Mammary epithelial cell (primary cell): Measurements from ENCODE around the gene RANGAP1.

ENCODE experiments used
- EZH2 ChIP-seq: IDR thresholded peaks from 2 replicates; pipeline ENCODE4 v1.6.1; 2012; ENCODE audit warnings: low read length, inconsistent platforms, borderline replicate concordance
- TF ChIP-seq, protein P1 (sequence below), 2 donors: IDR thresholded peaks in 1 of 2; conservative IDR thresholded peaks in 1 of 2; 2 replicates each; pipeline ENCODE4 v1.5.1; 2011 to 2012; ENCODE audit warnings: inconsistent platforms in 2 of 2, low read length in 2 of 2, mild to moderate bottlenecking in 2 of 2, control low read depth in 1 of 2, low read depth in 1 of 2; ENCODE audit not compliant: insufficient read depth in 1 of 2; ENCODE audit errors: extremely low read depth in 1 of 2

DNA sequence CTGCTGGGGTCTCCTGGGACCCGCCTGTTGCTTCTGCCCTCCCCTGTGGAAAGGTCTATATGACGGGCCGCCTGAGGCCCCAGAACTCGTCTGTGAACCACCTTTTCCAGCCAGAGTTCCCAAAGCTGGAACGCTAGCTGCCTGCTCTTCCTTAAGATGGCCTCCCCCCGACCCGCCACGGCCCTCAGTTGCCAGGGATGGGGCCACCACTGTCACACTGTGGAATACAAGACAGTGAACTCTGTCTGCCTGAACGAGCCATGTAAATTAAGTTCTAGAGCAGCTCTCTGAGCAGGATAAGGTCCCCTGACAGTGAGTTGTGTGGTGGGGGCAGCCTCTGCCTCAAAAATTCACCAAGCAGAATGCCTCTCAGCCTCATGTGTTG, 55.6 kb downstream of the RANGAP1 start:
- TF ChIP-seq, protein P1, sequence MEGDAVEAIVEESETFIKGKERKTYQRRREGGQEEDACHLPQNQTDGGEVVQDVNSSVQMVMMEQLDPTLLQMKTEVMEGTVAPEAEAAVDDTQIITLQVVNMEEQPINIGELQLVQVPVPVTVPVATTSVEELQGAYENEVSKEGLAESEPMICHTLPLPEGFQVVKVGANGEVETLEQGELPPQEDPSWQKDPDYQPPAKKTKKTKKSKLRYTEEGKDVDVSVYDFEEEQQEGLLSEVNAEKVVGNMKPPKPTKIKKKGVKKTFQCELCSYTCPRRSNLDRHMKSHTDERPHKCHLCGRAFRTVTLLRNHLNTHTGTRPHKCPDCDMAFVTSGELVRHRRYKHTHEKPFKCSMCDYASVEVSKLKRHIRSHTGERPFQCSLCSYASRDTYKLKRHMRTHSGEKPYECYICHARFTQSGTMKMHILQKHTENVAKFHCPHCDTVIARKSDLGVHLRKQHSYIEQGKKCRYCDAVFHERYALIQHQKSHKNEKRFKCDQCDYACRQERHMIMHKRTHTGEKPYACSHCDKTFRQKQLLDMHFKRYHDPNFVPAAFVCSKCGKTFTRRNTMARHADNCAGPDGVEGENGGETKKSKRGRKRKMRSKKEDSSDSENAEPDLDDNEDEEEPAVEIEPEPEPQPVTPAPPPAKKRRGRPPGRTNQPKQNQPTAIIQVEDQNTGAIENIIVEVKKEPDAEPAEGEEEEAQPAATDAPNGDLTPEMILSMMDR (conservative IDR thresholded peaks at IDR 0.05 in 1 of 2, IDR thresholded peaks at IDR 0.05 in 1 of 2; ENCODE audit: extremely low read depth in 1 of 2, insufficient read depth in 1 of 2, low read depth in 1 of 2, low read length in 2 of 2), result no peak
- no peak for TF ChIP-seq EZH2
